GM19468 (cell line): ENCODE results near the gene CTNNA1.

Experiments
- ATAC-seq: cut with Tn5 transposase; IDR thresholded peaks from one replicate; pipeline ENCODE4 v1.9.1; 2021; ENCODE audit warnings: mild to moderate bottlenecking, moderate library complexity, moderate number of reproducible peaks; ENCODE audit not compliant: unreplicated experiment; ENCODE audit errors: extremely low read depth

CTNNA1 gene

DNA sequence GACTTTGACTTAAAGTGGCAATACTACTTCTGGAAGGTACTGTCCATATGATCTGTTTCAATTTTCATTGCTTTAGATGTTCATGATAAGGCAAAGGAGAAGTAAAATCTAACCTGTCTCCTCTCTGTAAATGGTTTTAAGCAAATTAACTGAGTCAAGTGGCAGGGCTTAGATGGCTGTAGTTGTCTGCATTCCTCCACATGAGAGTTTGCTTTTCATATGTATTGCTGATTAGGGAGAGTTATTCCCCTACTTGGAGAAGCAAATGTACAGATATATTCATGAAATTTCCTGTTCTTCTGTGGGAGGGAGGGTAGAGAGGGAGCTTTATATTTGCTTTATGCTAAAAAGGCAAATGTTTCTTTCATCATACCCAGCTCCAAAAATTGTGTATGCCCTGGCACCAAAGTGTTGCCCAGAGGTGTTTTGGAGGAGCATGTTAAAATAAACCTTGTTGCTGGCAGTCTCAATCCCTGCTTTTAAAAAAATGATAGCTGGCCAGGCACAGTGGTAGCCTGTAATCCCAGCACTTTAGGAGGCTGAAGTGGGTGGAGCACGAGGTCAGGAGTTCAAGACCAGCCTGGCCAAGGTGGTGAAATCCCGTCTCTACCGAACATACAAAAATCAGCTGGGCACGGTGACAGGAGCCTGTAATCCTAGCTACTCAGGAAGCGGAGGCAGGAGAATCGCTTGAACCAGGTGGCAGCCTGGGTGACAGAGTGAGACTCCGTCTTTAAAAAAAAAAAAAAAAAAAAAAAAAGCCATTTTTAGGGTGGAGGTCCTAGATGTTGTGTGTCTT is 125.4 kb downstream of the CTNNA1 start:
- no peak for ATAC-seq

DNA sequence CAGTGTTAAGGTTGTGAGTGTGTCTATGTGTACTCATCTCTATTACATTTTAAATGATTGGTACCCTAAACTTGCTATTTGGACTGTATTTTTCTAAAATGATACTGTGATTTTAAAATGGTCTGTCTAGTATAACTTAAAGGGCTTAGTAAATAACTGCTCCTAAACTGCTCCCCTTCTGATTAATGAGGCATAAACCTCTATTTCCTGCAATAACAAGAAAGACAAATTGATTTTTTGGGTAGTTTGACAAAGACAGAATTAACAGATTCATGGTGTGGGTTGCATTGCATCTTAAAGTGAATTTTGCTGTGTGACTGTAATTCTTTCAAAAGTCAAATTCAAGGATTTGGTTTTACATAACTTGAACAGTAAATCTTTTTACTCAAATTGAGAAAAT is 130.0 kb downstream of the CTNNA1 start:
- no peak for ATAC-seq

DNA sequence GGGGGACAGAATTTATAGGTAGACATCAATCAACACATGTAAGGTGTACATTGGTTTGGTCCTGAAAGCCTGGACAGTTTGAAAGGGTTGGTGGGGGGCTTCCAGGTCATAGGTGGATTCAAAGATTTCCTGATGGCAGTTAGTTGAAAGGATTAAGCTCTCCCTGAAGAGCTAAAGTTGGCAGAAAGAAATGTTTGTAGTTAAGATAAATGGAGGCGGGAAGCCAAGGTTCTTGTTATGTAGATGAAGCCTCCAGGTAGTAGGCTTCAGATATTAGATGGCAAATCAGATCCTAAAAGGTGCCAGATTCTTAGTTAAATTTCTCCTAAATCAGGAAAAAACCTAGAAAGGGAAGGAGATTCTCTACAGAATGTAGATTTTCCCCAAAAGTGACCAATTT is 130.9 kb downstream of the CTNNA1 start:
- no peak for ATAC-seq

DNA sequence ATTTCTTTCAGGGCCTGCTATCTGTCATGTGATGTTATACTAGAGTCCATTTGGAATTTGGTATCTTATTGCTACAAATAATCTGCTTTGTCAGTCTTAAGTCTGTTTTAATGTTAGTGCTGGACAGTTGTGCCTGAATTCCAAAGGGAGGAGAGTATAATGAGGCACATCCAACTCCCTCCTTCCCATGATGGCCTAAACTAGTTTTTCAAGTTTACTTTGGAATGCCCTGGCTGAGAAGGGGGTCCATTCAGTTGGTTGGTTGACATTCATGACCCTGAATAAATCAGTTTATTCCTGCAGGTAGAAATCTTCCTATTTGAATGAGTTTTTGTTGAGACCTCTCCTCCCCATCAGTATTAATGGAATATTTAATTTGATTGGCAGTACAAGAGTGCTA is 131.3 kb downstream of the CTNNA1 start:
- no peak for ATAC-seq

DNA sequence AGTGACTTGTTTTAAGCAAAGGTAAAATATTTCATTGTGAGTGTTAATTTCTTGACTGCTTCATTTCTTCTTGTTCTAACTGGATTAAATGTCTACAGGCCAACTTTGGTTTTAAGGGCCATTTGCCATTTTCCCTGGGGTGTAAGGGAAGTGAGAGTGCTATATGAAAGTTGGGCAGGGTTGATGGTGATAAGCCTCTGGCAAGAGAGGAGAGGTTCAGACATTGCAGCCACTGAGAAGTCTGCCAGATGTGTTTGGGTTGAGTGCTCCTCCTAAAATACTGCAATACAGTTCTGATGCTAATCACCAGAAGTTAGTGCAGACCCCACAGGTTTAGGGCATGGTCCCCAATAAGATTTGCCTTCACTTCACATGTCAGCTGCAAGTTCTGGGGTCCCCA is 136.8 kb downstream of the CTNNA1 start:
- no peak for ATAC-seq

DNA sequence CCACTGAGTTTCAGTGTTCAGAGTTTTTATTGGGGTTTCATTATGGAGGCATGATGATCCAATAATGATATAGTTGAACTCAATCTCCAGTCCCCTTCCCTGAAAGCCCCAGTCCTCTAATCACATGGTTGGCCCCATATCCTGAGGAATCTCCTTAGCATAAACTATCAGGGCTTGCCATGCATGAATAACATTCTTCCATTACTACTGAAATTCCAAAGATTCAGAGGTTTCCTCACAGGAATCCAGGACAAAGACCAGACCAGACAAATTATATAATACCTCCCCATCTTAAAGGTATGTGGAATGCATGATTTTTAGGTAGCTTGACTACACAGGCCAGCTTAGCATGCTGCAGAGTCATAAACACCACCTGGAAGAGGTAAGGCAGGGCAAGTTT is 137.4 kb downstream of the CTNNA1 start:
- ATAC-seq = no peak

DNA sequence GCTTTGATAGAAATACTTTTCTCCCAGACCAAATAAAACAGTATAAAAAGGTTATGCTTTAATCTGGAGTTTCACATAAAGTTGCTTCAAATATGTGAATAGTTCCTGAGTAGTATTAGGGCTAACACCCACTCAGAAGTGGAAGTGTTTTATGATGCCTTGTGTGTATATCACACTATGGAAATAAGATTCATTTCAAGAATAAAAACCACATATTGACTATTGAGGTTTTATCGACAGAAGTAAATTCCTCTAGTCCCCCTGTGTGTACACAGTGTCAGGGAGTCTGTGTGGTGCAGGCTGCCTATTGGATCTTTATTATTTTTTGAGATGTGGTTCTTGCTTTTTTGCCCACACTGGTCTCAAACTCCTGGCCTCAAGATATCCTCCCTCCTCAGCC is 142.7 kb downstream of the CTNNA1 start:
- ATAC-seq = no peak

DNA sequence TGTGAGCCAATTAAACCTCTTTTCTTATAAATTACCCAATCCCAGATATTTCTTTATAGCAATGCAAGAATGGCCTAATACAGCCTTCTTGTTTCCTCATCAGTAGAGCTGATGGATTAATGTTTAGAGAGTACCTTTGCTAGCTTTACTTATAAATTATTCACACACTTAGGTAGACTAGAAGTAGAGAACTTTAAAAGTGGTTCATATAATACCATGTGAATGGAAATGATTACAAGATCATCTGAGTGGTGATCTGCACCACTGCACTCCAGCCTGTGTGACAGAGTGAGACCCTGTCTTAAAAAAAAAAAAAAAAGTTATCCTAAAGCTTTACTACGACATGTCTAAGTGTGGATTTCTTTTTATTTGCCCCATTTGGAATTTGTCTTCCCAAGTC is 145.1 kb downstream of the CTNNA1 start:
- ATAC-seq = no peak

DNA sequence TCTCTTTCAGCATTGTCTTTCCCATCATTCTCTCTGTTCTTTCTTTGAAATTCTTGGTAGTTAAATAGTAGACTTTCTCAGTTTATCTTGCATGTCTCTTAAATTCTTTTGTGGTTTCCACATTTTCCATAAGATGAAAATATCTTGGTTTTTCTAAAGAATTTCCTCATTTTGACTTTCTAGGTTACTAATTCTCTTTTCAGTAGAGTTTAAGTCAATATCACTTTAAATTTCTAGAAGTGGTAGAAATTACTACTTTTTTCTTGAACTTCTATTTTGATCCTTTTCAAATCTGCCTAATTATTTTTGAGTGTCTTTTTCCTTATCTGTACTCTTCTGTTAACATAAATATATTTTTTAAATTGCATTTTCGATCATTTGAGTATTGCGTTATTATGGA is 145.5 kb downstream of the CTNNA1 start:
- ATAC-seq = no peak

DNA sequence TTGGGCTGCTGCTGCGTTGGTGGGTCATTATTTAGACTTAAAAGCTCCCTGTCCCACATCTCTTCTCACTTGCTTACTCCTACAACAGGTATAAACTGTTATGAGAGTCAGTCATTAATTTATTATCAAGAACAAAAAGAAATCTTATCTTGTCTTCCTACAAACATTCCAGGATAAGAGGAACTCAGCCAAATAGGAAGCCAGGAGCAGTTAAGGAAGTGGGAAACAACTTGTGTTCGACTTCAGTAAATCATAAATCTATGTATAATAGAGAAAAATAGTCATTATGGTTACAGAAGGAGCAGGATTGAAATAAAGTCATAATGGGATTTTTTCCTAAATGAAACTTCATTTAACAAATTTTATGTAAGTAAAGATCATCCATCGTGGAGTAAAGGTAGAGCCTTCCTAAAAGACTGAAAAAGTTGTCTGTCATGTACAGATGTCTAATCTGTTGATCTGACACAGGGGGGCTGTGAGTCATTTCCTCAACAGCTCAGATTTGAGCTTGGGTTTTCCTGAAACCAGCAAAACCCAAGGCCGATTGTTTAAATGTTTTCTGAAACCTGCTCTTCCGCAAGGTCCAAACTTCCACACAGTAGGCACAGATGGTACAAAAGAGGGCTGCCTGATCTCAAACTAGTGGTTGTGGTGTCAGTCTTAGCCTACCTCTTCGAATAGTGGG is 147.2 kb downstream of the CTNNA1 start:
- no peak for ATAC-seq

DNA sequence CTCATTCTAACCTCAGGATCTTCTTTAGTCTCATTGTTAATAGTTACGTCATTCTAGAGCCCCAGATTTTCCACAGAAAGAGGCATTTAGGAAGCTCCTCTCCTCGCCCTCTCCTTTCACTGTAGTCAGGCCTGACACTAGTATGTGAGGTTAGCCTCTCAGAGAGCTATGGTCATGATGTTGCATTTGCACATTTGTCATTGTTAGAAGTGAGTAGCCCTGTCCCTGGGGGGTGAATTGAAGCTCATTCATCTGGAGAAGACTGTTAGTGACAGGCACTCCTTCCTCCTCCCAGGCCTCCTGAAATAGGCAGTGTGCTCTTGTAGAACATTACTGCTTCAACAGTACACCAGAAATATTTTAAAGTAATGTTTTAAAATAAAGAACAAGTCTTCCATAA is 148.5 kb downstream of the CTNNA1 start:
- ATAC-seq = no peak

DNA sequence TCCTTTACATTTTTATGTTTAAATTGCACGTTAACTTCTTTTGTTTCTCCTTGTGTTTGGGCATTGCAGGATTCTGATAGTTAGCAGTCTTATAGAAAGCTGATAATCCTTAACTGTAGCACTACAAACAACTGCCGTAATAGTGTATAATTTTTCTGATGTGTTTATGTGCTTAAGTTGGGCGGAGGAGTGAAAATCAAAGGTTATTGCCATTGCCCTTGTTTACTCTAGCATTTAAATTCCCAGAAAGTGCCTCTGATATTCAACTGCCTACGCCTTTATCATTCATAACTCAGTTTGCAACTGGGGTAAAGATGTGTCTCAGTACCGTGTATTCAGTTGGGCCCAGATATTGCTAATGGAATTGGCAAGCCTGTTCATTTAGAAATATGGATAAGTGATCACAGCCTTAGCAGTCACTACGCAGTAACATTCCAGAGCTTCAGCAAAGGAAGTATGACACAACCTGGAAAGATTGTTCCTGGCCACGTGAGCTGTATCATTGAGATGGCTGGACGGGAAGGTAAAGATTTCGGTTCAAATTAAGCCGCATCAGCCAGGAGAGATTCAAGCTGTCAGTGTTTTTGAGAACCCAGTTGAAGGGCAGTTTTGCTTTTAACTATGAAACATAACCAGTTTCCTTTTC is 150.0 kb downstream of the CTNNA1 start:
- ATAC-seq = no peak

DNA sequence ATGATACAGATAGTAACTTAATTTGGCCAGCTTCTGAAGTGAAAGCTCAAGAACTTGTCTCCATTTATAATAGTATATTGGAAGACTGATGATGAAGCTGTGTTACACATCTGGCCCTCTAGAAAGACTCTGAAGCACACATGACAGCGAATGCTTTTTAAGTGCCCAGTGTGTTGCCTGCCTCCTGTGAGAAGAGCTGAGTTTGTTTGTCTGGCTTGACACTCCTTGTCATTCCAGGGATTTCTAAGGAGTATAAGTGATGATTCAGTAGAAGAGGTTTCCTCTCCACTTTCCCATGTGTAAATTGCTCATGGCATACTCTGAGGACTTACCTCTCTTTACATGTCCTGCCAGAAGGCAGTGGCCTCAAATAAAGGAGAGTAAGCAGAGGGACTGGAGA is 152.3 kb downstream of the CTNNA1 start:
- ATAC-seq = no peak

DNA sequence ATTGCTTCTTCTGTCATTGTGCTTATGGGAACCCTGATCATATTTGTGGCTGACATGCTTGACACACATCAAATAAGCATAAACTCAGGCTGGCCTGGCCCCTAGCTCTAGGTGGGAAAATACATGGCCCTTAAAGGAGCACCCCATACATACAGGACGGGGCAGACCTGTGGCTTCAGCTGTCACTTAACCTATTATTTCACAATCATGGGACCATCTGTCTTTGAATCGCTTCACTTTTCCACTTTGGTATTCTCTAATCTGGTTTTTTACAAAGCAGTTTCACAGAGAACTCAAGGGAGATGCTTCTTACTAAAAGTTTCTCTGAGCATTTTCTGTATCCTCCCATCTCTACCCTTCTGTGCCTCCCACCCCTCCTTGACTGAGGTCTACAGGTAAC is 156.5 kb downstream of the CTNNA1 start:
- ATAC-seq = no peak

DNA sequence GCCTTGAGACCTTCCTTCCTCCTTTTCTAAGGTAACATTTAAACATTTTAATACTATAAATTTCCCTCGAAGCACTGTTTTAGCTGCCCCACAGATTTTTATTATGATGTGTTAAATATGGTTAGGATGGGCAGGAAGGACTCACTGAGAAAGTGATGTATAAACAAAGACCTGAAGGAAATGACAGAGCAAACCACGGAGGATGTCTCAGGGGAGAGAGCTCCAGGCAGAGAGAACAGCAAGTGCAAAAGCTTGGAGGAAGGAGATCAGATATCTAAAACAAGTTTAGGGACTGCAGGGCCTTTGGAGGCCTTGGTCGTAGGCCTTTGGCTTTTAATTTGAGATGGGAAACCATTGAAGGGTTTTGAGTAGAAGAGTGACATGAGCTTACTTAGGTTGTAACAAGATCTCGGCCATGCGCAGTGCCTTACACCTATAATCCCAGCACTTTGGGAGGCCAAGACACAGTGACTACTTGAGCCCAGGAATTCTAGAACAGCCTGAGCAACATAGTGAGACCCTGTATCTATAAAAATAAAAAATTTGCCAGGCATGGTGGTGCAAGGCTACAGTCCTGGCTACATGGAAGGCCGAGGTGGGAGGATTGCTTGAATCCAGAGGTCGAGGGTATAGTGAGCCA is 157.4 kb downstream of the CTNNA1 start:
- no peak for ATAC-seq

DNA sequence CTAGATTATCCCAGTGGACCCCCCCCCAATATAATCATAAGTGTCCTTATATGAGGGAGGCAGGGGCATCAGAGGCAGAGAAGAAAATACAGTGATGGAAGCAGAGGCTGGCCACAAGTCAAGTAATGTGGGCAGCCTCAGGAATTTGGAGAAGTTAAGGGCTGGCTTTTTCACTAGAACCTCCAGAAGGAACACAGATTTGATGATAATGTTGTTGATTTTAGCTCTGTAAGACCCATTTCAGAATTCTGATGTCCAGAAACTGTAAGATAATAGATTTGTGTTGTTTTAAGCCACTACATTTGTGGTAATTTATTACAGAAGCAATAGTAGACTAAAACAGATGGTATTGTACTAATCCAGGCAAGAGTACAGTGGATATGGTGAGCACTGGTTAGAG is 158.2 kb downstream of the CTNNA1 start:
- no peak for ATAC-seq

DNA sequence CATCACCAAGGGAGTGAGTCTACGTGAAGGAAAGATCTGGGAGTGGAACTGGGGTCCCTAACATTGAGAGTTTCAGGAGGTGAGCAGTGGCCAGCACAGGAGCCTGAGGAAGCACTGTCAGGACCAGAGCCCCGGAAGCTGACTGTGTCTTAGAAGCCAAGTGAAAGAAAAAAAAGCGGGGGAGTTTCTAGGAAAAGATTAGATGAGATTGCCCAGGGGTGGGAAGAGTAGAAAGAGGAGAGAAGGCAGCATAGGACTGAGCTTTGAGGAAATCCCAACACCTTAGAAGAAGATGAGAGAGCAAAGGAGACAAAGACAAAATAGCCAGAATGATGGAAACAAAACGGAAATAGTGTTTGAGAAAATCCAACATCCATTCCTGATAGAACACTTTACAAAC is 158.9 kb downstream of the CTNNA1 start:
- ATAC-seq = no peak

DNA sequence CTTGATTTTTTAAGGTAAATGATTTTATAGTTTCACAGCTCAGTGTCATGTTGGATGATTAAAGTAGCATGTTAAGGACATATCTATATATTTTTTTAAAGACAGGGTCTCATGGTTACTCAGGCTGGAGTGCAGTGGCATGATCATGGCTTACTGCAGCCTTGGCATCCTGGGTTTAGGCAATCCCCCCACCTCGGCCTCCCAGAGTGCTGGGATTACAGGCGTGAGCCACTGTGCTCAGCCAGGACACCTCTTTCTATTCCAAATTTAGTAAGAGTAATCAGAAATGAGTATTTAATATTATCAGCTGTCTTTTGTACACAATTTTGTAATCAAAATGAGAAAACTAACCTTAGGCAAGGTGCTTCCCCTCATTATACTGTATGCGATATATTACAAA is 160.5 kb downstream of the CTNNA1 start:
- ATAC-seq = no peak

DNA sequence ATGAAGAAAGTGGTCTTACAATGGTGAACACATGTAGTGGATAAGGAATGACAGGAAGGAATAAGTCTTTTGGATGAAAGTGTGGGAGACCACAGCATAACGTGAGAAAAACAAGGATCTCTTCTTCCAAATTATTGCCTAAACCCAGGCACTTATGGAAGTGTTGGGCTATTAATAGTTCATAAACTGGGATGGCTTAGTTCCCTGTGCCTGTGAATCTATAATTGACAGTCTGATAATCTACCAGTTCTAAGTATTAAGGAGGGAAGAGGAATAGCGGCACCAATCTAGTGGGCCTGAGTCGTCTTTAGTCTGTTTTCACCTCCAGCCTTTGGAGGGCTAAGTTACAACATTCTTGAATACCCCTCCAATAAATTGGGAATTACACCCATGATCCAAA is 161.1 kb downstream of the CTNNA1 start:
- no peak for ATAC-seq

DNA sequence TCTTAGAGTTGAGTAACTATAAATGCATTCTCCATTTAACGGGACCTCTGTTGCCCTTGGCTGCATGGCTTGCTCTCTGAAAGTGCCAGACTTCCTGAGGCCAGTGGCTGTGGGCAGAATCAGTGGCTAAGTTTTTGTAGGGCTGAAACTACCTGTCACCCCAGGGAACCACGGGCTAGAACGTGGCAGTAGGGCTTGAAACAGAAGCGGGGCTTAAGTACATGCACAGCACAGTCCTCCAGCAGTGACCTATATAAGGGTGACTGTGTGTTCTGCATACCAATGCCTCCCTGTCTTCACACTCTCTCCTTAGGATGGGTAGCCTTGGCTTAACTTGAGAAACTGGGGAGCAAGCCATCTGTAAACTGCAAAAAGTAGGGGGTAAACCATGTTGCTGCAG is 165.5 kb downstream of the CTNNA1 start:
- ATAC-seq = no peak

DNA sequence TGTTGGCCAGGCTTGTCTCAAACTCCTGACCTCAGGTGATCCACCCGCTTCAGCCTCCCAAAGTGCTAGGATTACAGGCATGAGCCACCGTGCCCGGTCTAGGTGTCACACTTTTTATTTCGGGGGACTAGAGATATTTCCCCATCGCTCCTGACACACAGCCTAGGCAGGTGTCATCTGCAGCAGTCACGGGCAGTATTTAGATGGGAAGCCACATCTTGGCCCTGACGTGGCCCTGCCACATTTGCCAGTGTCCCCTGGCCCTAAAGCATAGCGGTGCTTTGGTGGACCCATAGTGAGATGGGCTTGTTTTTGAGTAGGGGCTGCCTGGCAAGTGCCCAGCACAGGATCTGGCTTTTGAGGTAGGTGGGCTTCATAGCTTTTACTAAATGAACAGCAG is 167.0 kb downstream of the CTNNA1 start:
- ATAC-seq = no peak
